HEK293 (cell line): ENCODE measurements around the gene TLE6.
A peak's percentile ranks its signal among the peaks of the same experiment; 100 is the strongest.

Experiments
- CTCF ChIP-seq: fragments of 450-650 bp; formaldehyde crosslinking; IDR thresholded peaks from 2 replicates; pipeline ENCODE4 v1.5.1; 2016; ENCODE audit warnings: missing biosample characterization, missing genetic modification characterization
- FEZF1 ChIP-seq: fragments of 450-650 bp; formaldehyde crosslinking; IDR thresholded peaks from 2 replicates; pipeline ENCODE4 v1.5.1; 2016; ENCODE audit warnings: missing biosample characterization, missing genetic modification characterization
- GLI4 ChIP-seq: fragments of 450-650 bp; formaldehyde crosslinking; IDR thresholded peaks from 2 replicates; pipeline ENCODE4 v1.5.1; 2016; ENCODE audit warnings: missing biosample characterization, missing genetic modification characterization
- GLIS1 ChIP-seq: fragments of 450-650 bp; formaldehyde crosslinking; IDR thresholded peaks from 2 replicates; pipeline ENCODE4 v1.5.1; 2016; ENCODE audit warnings: missing biosample characterization, missing genetic modification characterization
- KLF10 ChIP-seq: fragments of 450-650 bp; IDR thresholded peaks from 2 replicates; pipeline ENCODE4 v1.5.1; 2018; ENCODE audit warnings: missing biosample characterization, mild to moderate bottlenecking, missing genetic modification characterization
- KLF16 ChIP-seq: fragments of 450-650 bp; formaldehyde crosslinking; IDR thresholded peaks from 2 replicates; pipeline ENCODE4 v1.5.1; 2017; ENCODE audit warnings: missing biosample characterization, missing genetic modification characterization
- OSR2 ChIP-seq: fragments of 450-650 bp; formaldehyde crosslinking; IDR thresholded peaks from 2 replicates; pipeline ENCODE4 v1.5.1; 2016; ENCODE audit warnings: missing biosample characterization, missing genetic modification characterization
- SALL2 ChIP-seq: fragments of 450-650 bp; formaldehyde crosslinking; IDR thresholded peaks from 2 replicates; pipeline ENCODE4 v1.5.0; 2017; ENCODE audit warnings: missing biosample characterization, mild to moderate bottlenecking, missing genetic modification characterization, borderline replicate concordance
- SP3 ChIP-seq: fragments of 450-650 bp; formaldehyde crosslinking; IDR thresholded peaks from 2 replicates; pipeline ENCODE4 v1.5.1; 2016; ENCODE audit warnings: missing biosample characterization, missing genetic modification characterization
- YY1 ChIP-seq: fragments of 450-650 bp; formaldehyde crosslinking; IDR thresholded peaks from 2 replicates; pipeline ENCODE4 v1.5.1; 2018; ENCODE audit warnings: missing biosample characterization, missing genetic modification characterization
- ZBTB20 ChIP-seq: fragments of 450-650 bp; formaldehyde crosslinking; IDR thresholded peaks from 2 replicates; pipeline ENCODE4 v1.5.1; 2016; ENCODE audit warnings: missing biosample characterization, missing genetic modification characterization
- ZBTB8A ChIP-seq: fragments of 450-650 bp; formaldehyde crosslinking; IDR thresholded peaks from 2 replicates; pipeline ENCODE4 v1.5.1; 2016; ENCODE audit warnings: missing biosample characterization, missing genetic modification characterization
- ZFP69B ChIP-seq: fragments of 450-650 bp; formaldehyde crosslinking; IDR thresholded peaks from 2 replicates; pipeline ENCODE4 v1.5.1; 2016; ENCODE audit warnings: missing biosample characterization, missing genetic modification characterization
- ZNF175 ChIP-seq: fragments of 450-650 bp; formaldehyde crosslinking; IDR thresholded peaks from 2 replicates; pipeline ENCODE4 v1.5.1; 2016; ENCODE audit warnings: missing biosample characterization, missing genetic modification characterization
- ZNF302 ChIP-seq: fragments of 450-650 bp; formaldehyde crosslinking; IDR thresholded peaks from 2 replicates; pipeline ENCODE4 v1.5.1; 2016; ENCODE audit warnings: missing biosample characterization, missing genetic modification characterization, low read depth
- ZNF335 ChIP-seq: fragments of 450-650 bp; formaldehyde crosslinking; conservative IDR thresholded peaks from 2 replicates; pipeline ENCODE4 v1.5.1; 2016; ENCODE audit warnings: missing biosample characterization, missing genetic modification characterization
- ZNF394 ChIP-seq: fragments of 450-650 bp; formaldehyde crosslinking; IDR thresholded peaks from 2 replicates; pipeline ENCODE4 v1.5.1; 2016; ENCODE audit warnings: missing biosample characterization, missing genetic modification characterization, mild to moderate bottlenecking, moderate library complexity, borderline replicate concordance
- ZNF704 ChIP-seq: fragments of 450-650 bp; formaldehyde crosslinking; IDR thresholded peaks from 2 replicates; pipeline ENCODE4 v1.5.1; 2016; ENCODE audit warnings: missing biosample characterization, missing genetic modification characterization
- ZNF843 ChIP-seq: fragments of 450-650 bp; formaldehyde crosslinking; IDR thresholded peaks from 2 replicates; pipeline ENCODE4 v1.5.1; 2016; ENCODE audit warnings: missing biosample characterization, missing genetic modification characterization
- TF ChIP-seq, protein P1 (sequence below): fragments of 450-650 bp; formaldehyde crosslinking; IDR thresholded peaks from 2 replicates; pipeline ENCODE4 v1.5.1; 2016; ENCODE audit warnings: missing biosample characterization, missing genetic modification characterization
- TF ChIP-seq, protein P2 (sequence below): fragments of 450-650 bp; formaldehyde crosslinking; IDR thresholded peaks from 2 replicates; pipeline ENCODE4 v1.5.1; 2016; ENCODE audit warnings: missing biosample characterization, missing genetic modification characterization
- TF ChIP-seq, protein P3 (sequence below): fragments of 450-650 bp; formaldehyde crosslinking; IDR thresholded peaks from 2 replicates; pipeline ENCODE4 v1.5.1; 2016; ENCODE audit warnings: missing biosample characterization, missing genetic modification characterization
- TF ChIP-seq, protein P4 (sequence below): IDR thresholded peaks from 2 replicates; pipeline ENCODE4 v1.6.1; 2011; ENCODE audit warnings: mild to moderate bottlenecking, low read depth, low read length, borderline replicate concordance
- TF ChIP-seq, protein P5 (sequence below): fragments of 450-650 bp; formaldehyde crosslinking; IDR thresholded peaks from 2 replicates; pipeline ENCODE4 v1.5.1; 2016; ENCODE audit warnings: missing biosample characterization, missing genetic modification characterization
- TF ChIP-seq, protein P6 (sequence below): fragments of 450-650 bp; formaldehyde crosslinking; IDR thresholded peaks from 2 replicates; pipeline ENCODE4 v1.5.1; 2017; ENCODE audit warnings: missing biosample characterization, missing genetic modification characterization

The TLE6 gene

DNA sequence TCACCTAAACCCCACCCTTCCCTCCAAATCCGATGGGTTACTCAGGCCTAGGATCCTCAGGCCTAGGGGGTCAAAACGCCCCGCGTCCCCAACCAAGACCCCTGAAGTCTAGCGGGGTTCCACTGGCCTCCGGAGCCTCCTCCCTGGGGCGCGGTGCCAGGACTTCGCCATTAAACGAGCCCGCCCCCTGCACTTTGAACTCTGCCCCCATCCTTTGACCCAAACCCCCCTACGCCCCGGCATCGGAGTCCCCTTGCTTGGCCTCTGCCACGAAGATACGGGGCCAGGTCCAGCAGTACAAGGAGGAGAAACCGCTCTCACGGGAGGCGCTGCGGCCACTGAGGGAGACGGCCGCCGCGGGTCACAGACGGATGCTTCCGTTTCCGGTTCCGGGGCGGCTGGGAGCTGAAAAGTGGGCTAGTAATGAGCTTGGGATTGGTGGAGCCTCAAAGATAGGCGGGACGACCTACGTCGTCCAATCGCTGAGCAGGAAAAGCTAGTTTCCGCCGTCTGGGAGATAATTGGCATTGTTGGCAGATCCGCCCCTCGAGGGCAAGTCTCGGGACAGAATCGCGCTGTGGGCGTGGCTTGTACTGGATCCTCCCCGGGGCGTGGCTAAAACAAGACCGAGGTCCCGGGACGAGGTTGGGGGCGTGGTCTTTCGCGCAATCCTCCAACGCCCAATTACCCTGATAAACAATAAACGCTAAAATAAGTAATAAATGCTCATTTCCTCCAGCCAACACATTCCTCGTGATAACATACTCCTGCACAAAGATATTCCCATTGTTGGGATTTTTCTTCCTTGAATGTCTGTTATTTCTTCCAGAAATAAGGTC is 26.9 kb upstream of the TLE6 start (continued):
- peak; percentile 41; the same call in 1 of the 2 replicates for TF ChIP-seq OSR2 (tag by site-specific recombination)
- TF ChIP-seq ZBTB20 (tag by site-specific recombination), result 0 out of 2 replicates have a peak, but pooled peaks have one; percentile 34
- TF ChIP-seq, protein P1, sequence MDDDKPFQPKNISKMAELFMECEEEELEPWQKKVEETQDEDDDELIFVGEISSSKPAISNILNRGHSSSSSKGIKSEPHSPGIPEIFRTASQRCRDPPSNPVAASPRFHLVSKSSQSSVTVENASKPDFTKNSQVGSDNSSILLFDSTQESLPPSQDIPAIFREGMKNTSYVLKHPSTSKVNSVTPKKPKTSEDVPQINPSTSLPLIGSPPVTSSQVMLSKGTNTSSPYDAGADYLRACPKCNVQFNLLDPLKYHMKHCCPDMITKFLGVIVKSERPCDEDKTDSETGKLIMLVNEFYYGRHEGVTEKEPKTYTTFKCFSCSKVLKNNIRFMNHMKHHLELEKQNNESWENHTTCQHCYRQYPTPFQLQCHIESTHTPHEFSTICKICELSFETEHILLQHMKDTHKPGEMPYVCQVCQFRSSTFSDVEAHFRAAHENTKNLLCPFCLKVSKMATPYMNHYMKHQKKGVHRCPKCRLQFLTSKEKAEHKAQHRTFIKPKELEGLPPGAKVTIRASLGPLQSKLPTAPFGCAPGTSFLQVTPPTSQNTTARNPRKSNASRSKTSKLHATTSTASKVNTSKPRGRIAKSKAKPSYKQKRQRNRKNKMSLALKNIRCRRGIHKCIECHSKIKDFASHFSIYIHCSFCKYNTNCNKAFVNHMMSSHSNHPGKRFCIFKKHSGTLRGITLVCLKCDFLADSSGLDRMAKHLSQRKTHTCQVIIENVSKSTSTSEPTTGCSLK, result no peak
- no peak for TF ChIP-seq ZNF175 (tag by site-specific recombination)
- TF ChIP-seq GLI4 (tag by site-specific recombination), result peak; percentile 28; the same call in 1 of the 2 replicates
- TF ChIP-seq, protein P2, sequence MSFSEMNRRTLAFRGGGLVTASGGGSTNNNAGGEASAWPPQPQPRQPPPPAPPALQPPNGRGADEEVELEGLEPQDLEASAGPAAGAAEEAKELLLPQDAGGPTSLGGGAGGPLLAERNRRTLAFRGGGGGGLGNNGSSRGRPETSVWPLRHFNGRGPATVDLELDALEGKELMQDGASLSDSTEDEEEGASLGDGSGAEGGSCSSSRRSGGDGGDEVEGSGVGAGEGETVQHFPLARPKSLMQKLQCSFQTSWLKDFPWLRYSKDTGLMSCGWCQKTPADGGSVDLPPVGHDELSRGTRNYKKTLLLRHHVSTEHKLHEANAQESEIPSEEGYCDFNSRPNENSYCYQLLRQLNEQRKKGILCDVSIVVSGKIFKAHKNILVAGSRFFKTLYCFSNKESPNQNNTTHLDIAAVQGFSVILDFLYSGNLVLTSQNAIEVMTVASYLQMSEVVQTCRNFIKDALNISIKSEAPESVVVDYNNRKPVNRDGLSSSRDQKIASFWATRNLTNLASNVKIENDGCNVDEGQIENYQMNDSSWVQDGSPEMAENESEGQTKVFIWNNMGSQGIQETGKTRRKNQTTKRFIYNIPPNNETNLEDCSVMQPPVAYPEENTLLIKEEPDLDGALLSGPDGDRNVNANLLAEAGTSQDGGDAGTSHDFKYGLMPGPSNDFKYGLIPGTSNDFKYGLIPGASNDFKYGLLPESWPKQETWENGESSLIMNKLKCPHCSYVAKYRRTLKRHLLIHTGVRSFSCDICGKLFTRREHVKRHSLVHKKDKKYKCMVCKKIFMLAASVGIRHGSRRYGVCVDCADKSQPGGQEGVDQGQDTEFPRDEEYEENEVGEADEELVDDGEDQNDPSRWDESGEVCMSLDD (tag by site-specific recombination), result peak; percentile 78
- peak; percentile 49; the same call in 1 of the 2 replicates for TF ChIP-seq GLIS1 (tag by site-specific recombination)
- TF ChIP-seq FEZF1 (tag by site-specific recombination), result peak; percentile 41; the same call in 1 of the 2 replicates
- no peak for TF ChIP-seq ZNF704 (tag by site-specific recombination)
- peak; percentile 13 for TF ChIP-seq ZBTB8A (tag by site-specific recombination)
- peak; percentile 82 for TF ChIP-seq ZNF335 (tag by site-specific recombination)
- TF ChIP-seq, protein P3, sequence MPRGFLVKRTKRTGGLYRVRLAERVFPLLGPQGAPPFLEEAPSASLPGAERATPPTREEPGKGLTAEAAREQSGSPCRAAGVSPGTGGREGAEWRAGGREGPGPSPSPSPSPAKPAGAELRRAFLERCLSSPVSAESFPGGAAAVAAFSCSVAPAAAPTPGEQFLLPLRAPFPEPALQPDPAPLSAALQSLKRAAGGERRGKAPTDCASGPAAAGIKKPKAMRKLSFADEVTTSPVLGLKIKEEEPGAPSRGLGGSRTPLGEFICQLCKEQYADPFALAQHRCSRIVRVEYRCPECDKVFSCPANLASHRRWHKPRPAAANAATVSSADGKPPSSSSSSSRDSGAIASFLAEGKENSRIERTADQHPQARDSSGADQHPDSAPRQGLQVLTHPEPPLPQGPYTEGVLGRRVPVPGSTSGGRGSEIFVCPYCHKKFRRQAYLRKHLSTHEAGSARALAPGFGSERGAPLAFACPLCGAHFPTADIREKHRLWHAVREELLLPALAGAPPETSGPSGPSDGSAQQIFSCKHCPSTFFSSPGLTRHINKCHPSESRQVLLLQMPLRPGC, result 0 out of 2 replicates have a peak, but pooled peaks have one; percentile 54
- TF ChIP-seq, protein P4, sequence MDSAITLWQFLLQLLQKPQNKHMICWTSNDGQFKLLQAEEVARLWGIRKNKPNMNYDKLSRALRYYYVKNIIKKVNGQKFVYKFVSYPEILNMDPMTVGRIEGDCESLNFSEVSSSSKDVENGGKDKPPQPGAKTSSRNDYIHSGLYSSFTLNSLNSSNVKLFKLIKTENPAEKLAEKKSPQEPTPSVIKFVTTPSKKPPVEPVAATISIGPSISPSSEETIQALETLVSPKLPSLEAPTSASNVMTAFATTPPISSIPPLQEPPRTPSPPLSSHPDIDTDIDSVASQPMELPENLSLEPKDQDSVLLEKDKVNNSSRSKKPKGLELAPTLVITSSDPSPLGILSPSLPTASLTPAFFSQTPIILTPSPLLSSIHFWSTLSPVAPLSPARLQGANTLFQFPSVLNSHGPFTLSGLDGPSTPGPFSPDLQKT, result peak; percentile 88; the same call in 1 of the 2 replicates
- TF ChIP-seq CTCF (tag by site-specific recombination), result 0 out of 2 replicates have a peak, but pooled peaks have one; percentile 41
- TF ChIP-seq YY1 (tag by site-specific recombination), result peak; percentile 86
- peak; percentile 39; the same call in 1 of the 2 replicates for TF ChIP-seq ZFP69B (tag by site-specific recombination)
- TF ChIP-seq ZNF394 (tag by site-specific recombination), result peak; percentile 52; the same call in 1 of the 2 replicates
- TF ChIP-seq, protein P5, sequence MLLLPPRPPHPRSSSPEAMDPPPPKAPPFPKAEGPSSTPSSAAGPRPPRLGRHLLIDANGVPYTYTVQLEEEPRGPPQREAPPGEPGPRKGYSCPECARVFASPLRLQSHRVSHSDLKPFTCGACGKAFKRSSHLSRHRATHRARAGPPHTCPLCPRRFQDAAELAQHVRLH (tag by site-specific recombination), result peak; percentile 87
- no peak for TF ChIP-seq ZNF302 (tag by site-specific recombination)
- TF ChIP-seq, protein P6, sequence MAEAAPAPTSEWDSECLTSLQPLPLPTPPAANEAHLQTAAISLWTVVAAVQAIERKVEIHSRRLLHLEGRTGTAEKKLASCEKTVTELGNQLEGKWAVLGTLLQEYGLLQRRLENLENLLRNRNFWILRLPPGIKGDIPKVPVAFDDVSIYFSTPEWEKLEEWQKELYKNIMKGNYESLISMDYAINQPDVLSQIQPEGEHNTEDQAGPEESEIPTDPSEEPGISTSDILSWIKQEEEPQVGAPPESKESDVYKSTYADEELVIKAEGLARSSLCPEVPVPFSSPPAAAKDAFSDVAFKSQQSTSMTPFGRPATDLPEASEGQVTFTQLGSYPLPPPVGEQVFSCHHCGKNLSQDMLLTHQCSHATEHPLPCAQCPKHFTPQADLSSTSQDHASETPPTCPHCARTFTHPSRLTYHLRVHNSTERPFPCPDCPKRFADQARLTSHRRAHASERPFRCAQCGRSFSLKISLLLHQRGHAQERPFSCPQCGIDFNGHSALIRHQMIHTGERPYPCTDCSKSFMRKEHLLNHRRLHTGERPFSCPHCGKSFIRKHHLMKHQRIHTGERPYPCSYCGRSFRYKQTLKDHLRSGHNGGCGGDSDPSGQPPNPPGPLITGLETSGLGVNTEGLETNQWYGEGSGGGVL (tag by site-specific recombination), result 0 out of 2 replicates have a peak, but pooled peaks have one; percentile 22
- TF ChIP-seq SP3 (tag by site-specific recombination), result peak; percentile 96
- TF ChIP-seq KLF16 (tag by site-specific recombination), result peak; percentile 49; the same call in 1 of the 2 replicates
- 0 out of 2 replicates have a peak, but pooled peaks have one; percentile 32 for TF ChIP-seq ZNF843 (tag by site-specific recombination)
- peak; percentile 37; the same call in 1 of the 2 replicates for TF ChIP-seq KLF10 (tag by site-specific recombination)
- no peak for TF ChIP-seq SALL2 (tag by site-specific recombination)
